NCI-H2196 treated with DMSO at 0.1 percent for 48 hours (cell line): Measurements from ENCODE around the gene EPN2.
"Not testable (repeated sequence)": the region's sequence is repeated elsewhere in the genome, so short reads cannot be mapped to it uniquely, and the experiment has no call there.

Source experiments
- DNase-seq: peaks from one replicate; lab custom pipeline; 2025; ENCODE audit not compliant: unreplicated experiment; lab: John Stamatoyannopoulos, UW

The EPN2 gene

DNA sequence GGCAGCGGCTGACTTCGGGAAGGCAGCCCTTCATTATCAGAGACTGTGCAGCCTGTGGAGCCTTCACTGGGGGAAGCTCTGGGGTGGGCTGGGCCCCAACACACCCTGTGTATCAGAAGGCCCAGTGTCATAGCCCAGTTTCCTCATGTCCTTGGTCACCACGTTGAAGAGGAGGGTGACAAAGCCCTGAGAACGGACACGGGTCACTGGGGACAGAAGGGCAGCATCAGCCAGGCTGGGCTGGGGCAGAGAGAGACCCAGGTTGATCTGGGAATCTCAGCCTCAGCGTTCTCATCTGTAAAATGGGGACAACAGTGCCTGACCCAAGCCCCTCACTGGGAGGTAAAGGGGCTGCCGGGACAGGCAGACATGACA lies 106.1 kb downstream of the EPN2 start:
- no peak for DNase-seq

DNA sequence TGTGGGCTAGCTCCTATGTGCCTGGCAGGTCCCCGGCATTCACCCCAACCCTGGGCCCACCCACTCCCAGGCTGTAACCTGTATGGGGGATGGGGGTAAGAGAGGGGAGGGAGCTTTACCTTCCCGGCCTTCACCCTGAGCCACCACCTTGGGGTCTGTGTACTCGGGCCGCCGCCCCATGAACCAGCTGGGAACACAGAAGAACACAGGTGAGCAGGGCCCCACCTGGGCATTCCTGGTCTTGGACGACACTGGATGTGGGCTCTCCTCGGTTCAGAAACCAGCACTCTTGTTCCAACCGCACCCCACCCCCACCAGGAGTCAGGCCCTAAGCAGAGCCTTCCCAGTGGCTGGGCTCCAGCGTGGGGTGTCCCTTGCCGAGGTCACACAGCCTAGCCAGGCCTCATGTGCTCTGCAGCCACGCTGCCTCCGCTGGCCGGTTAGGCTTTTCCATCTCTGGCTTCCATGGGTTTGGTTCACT lies 106.5 kb downstream of the EPN2 start:
- DNase-seq = no peak

DNA sequence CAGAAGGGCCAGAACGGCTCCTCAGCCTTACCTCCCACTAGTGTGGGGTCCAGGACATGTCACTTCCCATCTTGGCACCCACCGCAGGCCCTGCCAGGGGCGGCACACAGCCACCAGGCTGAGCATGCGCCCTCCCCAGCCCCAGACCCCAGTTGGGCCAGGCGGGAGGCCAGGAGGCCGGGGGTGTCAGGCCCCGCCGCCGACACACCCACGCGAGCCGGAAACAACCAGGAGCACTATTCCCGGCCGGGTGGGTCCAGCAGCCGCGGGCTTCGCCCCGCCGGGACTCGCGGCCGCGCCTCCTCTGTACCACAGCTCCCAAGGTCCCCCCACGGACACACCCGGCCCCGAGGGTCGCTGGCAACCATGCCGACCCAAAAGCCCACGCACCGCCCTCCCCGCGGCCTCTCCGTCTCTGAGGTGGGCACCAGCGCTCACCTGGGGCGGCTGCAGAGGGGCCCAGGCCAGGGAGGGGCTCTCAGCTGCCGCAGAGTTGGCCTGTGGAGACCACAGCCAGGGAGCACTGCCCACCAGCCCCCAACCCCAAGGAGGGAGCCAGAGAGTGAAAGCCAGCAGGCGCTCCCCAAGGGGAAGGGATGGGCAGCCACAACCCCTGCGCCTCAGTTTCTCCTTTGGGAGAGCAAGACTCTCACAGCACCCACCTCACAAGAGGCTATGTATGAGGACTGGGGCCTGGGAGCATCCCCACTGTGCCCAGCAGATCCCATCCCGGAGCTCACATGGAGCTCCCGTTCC lies 107.3 kb downstream of the EPN2 start:
- DNase-seq = no peak

DNA sequence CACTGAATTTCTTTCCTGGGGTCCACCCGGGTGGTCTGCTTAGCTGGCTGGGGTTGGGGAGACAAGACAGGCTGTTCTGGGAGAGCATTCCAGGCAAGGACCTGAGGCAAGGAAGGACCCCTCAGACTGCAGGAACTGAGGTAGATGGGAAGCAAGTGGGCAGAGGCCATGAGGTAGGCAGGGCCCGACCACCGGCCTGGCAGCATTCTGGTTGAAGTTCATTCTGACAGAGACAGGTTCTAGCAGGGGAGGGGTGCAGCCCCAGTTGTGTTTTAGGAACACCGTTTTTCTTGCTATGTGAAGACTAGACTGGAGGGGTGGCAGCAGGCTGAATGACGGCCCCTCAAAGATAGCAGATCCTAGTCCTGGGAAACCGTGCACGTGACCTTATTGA lies 107.9 kb downstream of the EPN2 start:
- no peak for DNase-seq

DNA sequence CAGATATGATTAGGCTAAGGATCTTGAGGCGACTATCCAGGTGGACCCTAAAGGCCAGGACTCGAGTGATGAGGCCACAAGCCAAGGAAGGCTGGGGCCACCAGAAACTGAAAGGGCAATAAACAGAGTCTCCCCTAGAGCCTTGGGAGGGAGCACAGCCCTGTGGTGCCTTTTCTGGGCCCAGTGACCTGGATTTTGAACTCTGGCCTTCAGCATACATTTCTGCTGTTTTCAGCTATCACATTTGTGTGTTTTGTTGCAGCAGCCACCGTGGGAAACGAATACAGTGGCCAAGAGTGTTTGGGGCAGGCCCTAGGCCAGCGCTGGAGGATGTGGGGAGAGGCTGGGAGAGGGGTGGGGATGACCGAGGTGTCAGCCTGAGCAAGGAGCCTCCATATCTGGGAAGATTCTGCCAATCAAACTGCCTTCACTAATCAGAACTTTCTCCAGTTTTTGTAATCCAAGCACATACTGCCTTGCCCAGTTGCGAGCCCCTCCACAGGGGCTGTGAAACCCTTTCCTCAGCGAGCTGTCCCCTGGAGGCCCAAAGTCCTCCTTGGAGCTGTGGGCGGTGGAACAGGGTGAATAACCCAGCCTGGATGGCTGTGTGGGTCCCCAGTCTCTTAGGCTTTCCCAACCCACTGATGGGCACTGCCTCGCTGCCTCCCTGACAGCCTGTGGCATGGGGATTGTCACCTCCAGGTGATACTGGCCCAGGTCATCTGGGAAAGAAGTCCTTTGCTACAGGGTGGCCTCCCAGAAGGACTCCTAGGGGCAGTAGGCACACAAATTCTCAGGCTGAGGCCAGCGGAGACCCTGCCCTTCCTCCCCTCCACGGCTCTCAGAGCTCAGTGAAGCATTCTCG lies 108.6 kb downstream of the EPN2 start:
- DNase-seq = no peak

DNA sequence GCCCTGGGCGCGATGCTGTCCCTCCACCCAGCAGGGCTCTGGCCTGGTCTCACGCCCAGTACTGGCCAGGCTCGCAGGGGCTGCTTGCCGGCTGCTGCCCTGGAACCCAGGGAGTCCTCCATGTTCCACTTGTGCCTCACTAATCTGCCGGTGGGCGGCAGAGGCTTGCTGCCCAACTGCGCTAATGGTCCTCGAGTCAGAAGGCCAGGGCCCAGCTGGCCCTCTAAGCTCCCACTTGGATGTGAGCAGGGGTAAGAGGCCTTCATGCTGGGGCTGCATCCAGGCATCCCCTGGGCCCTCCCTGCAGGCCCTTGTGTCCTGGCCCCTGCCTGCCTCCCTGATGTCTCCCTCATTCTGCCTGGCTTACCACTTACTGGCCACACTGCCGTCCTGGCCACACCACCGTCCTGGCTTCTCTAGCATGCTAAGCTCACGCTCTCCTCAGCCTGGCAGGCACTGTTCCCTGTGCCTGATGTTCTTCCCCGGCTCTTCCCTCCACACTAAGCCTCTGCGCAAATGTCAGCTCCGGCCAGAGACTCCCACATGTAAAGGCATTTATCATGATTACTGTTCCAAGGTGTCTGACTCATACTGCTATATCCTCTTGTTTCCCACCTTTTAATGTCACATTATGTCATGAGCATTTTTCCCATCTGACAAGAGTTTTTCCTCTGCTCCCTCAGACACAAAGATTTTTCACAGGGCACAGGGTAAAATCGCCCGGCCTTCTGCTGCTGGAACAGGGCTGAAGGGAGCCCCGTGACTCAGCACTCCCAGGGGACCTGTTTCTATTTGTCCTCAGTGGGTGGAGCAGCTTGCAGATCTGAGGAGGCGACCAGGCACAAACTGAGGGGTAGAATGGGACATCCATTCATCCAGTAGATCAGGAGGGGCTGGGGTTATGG lies 109.4 kb downstream of the EPN2 start:
- no peak for DNase-seq

DNA sequence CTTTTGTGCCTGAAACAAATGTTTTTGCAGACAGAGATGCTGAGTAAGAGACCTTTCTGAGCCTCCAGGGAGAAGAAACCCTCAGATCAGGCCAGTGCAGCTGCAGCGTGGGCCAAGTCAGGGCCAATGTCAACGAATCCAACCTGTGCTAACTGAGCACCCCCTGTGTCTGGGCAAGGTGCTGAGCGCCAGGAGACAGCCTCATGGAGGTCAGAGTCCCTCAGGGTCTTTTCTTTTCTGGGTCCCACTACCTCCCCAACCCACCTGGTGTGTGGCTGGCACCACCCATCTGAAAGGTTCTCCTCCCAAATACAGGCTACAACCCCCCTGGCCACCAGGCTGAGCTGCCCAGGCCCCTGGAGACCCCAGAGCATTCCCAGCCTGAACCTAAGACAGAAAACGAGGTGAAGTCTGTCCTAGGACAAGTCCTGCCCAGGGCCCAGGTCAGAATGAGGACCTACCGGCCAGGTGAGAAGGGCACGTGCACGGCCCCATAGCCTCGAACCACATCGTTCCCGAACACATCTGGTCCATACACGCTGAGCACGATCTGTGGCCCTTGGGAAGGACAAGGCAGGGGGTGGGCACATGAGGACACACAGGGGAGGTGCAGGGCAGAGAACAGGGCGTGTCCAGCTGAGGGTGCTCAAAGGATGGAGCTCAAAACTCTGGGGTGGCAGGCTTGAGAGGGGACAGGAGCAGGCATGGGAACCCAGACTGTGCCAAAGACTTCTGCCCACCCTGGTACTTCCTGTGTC lies 110.3 kb downstream of the EPN2 start:
- DNase-seq = no peak

DNA sequence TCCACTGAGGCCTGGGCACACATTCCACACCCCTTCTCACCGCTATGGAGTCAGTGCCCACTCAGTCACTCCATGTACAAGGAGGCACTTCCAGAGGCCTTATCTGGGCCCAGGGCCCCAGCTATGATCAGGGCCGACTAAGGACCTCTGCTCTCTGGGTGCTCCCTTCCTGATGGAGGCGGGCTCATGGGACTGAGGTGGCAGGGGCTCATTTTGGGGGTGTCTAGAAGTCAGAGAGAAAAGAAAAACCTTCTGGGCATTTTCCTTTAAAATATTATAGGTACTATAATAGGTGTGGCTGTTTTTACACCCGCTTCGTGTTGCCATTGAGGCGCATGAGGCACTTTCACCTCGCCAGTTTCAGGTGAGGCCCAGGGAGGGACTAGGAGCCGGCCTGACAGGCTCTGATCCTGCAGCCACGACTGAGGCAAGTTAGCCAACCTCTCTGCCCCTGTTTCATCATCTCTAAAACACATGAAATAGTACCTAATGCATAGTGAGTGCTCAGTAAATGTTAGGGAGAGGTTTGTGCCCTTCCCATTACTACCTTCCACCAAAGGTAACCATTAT lies 111.0 kb downstream of the EPN2 start:
- DNase-seq = no peak

DNA sequence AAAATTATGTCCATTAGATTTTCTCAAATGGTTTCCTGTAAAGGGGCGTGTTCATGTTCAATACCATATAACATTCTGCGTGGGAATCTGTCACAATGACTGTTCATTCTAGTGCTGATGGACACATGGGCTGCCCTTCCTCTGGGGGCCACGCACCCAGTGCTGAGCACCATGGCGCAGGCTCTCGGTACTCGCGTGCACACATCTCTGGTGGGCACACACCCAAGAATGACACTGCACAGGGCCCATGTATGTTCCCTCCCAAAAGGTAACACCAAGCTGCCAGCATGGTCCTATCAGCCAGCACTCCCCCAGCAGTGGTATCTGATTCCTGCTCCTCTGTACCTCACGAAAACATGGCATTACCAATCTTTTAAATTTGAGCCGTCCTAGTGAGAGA lies 111.6 kb downstream of the EPN2 start:
- no peak for DNase-seq

DNA sequence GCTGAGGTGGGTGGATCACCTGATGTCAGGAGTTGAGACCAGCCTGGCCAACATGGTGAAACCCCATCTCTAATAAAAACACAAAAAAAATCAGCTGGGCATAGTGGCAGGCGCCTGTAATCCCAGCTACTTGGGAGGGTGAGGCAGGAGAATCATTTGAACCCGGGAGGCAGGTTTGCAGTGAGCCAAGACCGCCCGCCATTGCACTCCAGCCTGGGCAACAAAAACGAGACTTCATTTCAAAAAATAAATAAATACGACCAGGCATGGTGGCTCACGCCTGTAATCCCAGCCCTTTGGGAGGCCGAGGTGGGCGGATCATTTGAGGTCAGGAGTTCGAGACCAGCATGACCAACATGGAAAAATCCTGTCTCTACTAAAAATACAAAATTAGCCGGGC lies 116.2 kb downstream of the EPN2 start:
- DNase-seq = not testable (repeated sequence)

DNA sequence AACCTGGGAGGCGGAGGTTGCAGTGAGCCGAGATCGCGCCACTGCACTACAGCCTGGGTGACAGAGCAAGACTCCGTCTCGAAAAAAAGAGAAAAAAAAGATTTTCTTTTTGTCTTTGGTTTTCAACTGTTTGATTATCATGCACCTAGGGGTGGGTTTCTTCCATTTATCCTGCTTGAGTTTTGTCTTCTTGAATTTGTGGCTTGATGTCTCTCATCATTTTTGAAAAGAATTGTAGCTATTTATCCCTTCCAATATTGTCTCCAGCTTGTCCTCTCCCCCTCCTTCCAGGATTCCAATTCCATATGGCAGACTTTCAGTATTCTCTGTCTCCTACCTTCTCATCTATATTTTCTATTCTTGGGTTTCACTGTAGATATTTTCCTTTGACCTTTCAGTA lies 117.6 kb downstream of the EPN2 start:
- DNase-seq = no peak

DNA sequence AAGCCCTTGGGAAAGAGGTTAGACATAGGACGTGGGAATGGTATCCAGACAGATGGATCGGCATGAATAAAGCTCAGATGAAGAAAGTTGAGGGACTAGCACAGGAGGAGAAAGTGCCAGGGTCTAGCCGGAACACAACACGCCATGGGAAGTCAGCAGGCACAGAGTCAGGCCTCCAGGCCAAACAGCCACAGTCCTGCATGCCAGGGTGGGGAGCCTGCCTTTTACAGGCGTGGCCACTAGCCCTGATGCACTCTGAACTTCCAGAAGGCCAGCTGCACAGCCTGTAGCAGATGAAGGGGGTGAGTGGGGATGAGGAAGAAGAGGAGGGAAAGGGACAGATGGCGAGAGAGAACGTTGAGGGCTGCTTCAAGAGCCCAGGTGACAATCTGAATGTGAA lies 120.2 kb downstream of the EPN2 start:
- no peak for DNase-seq

DNA sequence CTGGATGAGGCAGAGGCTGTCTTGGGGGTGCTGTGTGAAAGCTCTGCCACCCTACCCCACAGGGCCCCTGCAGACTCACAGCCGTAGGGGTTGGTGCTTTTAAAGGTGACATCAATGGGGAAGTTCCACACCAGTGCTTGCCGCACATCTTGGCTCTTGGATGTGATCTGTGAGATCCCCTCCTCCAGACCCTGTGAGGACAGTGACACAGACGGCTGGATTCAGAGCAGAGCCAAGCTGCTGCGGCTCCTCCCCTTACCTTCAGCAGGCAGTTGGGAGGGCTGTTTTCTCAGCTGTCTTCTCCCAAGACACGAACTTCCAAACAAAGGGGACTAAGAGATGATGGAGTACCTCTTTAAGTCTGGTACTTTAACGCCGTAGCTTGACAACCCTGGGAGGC lies 120.6 kb downstream of the EPN2 start:
- no peak for DNase-seq

DNA sequence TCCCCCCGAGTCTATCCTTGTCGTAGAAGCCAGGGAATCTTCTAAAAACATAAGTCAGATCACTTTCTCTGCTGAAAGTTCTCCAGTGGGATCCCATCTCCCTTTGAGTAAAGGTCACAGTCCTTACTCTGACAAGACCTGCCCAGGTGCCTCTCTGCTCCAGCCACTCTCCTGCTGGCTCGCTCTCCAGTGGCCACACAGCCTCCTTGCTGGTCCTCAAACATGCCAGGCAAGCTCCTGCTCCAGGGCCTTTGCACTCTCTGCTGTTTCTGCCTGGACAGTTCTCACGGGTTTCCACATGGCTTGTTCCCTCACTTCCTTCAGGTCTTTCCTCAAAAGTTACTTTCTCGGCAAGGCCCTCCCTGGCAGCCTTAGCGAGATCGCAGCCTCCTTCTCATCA lies 122.0 kb downstream of the EPN2 start:
- no peak for DNase-seq

DNA sequence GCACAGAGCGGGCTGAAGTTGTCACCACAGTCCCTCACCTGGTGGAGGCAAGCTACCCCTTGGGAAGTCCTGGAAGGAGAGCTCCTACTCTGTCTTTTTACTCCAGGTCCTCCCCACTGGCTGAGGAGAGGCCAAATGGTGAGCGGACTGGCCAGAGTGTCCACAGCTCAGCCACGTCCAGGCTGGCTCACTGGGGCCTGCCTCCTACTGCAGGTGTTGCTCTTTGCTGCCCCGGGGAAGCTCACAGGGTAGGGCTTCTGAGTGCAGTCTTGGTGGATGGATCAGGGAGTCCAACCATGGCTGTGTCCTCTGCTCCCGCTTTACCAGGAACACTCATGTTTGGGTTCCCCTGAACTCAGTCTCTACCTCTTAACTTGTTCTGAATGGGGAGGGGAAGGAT lies 122.7 kb downstream of the EPN2 start:
- DNase-seq = no peak

DNA sequence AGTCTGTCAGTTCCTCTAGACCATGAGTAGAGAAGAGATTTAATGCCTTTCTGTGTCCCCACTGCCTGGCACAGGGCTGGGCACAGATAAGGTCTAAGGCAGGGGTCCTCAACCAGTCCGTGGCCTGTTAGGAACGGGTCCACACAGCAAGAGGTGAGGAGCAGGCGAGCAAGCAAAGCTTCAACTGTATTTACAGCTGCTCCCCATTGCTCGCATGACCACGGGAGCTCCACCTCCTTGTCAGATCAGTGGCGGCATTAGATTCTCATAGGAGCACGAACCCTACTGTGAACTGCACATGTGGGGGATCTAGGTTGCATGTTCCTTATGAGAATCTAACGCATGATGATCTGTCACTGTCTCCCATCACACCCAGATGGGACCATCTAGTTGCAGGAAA lies 123.6 kb downstream of the EPN2 start:
- no peak for DNase-seq

DNA sequence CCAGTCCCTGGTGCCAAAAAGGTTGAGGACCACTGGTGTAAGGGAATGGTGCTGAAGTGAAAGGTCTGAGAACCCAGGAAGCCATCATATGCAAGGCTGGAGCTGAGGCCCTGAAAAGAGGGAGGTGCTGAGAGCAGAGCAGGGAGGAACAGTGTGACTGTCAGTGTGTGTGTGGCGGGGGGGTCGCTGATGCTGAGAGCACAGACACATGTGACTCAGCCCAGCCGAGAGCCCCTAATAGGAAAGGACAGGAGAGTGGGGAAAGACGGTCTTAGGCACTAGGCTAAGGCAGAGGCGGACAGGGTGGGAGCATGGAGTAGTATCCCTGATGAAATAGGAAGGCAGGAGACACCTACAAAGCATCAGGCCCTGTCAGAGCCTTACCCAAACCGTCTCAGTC lies 124.2 kb downstream of the EPN2 start:
- DNase-seq = no peak

DNA sequence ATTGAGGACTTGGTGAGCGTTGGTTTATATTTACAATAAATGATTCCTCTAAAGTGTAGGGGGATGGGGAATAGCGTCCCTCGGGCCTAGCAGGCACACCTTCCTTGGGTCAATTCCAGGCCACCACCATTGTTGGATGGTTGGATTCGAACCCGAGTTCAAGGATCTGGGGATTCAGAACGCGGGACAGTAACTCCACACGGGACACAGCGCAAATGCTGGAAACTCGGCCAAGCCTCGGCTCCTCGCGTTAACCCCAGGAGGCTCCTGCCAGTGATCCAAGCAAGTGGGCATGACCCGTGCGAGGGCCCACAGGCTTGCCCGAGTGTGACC lies 124.7 kb downstream of the EPN2 start:
- DNase-seq = no peak

DNA sequence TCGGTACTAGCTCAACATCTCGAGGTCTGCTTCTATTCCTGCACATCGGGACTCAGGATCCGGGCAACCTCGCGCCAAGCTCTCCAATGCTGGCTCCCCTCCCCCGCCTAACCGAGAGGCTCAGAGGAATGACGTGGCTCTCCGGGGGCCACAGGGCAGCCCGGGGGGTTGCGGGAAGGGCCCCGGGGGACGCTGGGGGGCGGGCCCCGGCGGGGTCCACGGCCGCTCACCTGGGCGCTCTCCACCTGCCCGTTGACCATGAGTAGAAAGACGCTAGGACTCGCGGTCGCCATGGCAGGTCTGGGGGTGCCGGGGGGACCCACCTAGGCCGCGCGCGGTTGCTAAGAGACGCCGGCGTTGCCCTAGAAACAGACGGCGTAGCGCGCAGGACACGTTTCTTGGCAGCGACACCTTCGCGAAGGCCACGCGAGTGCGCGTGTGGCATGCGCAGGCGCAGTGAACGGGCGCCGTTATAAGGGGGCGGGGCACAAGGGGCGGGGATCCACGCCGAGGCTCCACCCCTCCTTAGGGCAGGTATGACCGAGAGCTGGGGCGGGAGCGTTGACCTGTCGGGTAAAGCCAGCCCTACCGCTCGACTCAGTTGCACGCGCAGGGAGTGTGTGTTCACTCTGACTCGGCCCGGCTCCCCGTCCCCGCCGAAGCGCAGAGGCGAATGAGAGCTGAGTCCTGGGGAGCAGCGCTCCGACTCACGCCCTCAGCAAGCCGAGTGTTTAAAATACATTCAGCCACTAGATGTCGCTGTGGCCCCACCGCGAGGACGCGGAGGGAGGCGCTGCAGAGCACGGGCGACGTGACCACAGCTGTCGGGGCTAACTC lies 125.3 kb downstream of the EPN2 start, which contains the start of gene B9D1:
Gene B9D1 (minus strand): TSS at position 447 of the 837 bp plus-strand sequence. CDS start 154 bp downstream, at position 293.
- peak; percentile 53 for DNase-seq

DNA sequence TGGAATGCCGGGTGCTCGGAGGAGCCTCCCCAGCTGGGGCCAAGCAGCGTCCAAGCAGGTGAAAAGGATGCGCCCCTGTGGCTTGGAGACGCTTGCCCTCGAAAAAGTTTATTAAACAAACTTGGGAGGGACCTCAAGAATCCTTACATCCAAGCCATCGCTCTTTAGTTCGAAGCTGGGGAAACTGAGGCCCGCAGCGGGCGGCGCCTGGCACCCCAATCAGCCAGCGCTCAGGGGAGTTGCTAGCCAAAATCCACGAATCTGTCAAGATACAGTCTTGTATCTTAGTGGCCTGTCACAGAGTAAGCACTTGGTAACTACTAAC lies 125.9 kb downstream of the EPN2 start:
- no peak for DNase-seq
